ENCODE measurements around the gene MAMLD1.

Gene MAMLD1

DNA sequence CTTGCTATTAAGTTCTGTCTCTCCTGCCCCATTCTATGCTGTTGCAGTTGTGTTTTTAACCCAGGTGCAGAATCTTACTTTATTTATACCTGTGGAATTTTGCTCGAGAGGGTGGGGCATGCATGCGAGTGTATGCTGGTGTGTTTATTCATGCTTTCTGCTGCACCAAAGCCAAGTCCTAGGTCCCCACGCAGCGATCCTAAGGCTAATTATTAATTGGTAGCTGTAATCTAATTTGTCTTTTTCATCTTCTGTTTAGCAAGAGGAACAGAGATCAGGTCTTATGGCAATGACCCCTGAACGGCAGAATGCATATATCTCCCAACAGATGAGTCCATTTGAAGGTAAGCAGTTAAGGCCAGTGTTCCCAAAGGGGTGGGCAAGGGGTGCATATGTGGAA lies 146.6 kb downstream of the MAMLD1 start:
- H3K27ac ChIP-seq (ENCODE audit: extremely low read depth, low read depth, low read length) = no peak overlapping the region
- ChIA-PET CTCF (interaction anchor here (0.5 kb wide), 1 partner anchor 58 kb away, joined by 3 read pairs; no protein-coding TSS in a partner anchor), POLR2A (no interaction called here)
- no peaks in the 10 kb centered on the region for H3K9me3 ChIP-seq (ENCODE audit: control insufficient read depth, insufficient read depth, low read depth, low read length)
- TF ChIP-seq ZNF548 (tag by site-specific recombination; IDR thresholded peaks at IDR 0.05) = no peak
- no peak for TF ChIP-seq KLF1 (tag by site-specific recombination; IDR thresholded peaks at IDR 0.05)
- no peak for TF ChIP-seq ZNF354C (tag by site-specific recombination; IDR thresholded peaks at IDR 0.05; ENCODE audit: borderline replicate concordance, low read depth)
- no peak for TF ChIP-seq ZNF214 (tag by site-specific recombination; IDR thresholded peaks at IDR 0.05; ENCODE audit: borderline replicate concordance)
- no peak for TF ChIP-seq MYNN (tag by site-specific recombination; IDR thresholded peaks at IDR 0.05; ENCODE audit: borderline replicate concordance)
- no peak for TF ChIP-seq OSR2 (tag by site-specific recombination; IDR thresholded peaks at IDR 0.05)
- no peak for TF ChIP-seq ZNF558 (tag by site-specific recombination; IDR thresholded peaks at IDR 0.05)
- no peak for TF ChIP-seq ZBTB1 (tag by site-specific recombination; IDR thresholded peaks at IDR 0.05)
- TF ChIP-seq HOXA7 (CRISPR knock-in tag; IDR thresholded peaks at IDR 0.05; ENCODE audit: borderline replicate concordance) = no peak
- no peak for TF ChIP-seq SP7 (tag by site-specific recombination; IDR thresholded peaks at IDR 0.05)
- TF ChIP-seq, protein P1, sequence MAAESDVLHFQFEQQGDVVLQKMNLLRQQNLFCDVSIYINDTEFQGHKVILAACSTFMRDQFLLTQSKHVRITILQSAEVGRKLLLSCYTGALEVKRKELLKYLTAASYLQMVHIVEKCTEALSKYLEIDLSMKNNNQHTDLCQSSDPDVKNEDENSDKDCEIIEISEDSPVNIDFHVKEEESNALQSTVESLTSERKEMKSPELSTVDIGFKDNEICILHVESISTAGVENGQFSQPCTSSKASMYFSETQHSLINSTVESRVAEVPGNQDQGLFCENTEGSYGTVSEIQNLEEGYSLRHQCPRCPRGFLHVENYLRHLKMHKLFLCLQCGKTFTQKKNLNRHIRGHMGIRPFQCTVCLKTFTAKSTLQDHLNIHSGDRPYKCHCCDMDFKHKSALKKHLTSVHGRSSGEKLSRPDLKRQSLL (tag by site-specific recombination; IDR thresholded peaks at IDR 0.05) = no peak
- no peak overlapping the region for H3K4me3 ChIP-seq (ENCODE audit: low read depth, low read length)
- no peaks in the 10 kb centered on the region for H3K36me3 ChIP-seq (ENCODE audit: control insufficient read depth in 2 of 2, insufficient read depth in 1 of 2, low read length in 2 of 2)
- no peaks in the 10 kb centered on the region for H3K4me1 ChIP-seq (ENCODE audit: control insufficient read depth, insufficient read depth, low read length)

DNA sequence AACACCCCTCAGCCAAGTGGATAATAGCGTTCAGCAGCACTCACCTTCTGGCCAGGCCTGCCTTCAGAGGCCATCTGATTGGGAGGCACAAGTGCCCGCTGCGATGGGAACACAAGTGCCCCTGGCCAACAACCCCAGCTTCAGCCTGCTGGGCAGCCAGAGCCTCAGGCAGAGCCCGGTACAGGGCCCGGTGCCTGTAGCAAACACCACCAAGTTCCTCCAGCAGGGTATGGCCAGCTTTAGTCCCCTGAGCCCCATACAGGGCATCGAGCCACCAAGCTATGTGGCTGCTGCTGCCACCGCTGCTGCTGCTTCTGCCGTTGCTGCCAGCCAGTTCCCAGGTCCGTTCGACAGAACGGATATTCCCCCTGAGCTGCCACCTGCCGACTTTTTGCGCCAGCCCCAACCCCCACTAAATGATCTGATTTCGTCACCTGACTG lies 149.4 kb downstream of the MAMLD1 start:
- POLR2A ChIA-PET = no interaction called here
- Histone ChIP-seq H3K27ac (ENCODE audit: extremely low read depth, low read depth, low read length) (no peak overlapping the region), H3K9me3 (ENCODE audit: control insufficient read depth, insufficient read depth, low read depth, low read length) (no peaks in the 10 kb centered on the region), H3K4me1 (ENCODE audit: control insufficient read depth, insufficient read depth, low read length) (no peaks in the 10 kb centered on the region), H3K4me3 (ENCODE audit: low read depth, low read length) (no peak overlapping the region), H3K36me3 (ENCODE audit: control insufficient read depth in 2 of 2, insufficient read depth in 1 of 2, low read length in 2 of 2) (no peaks in the 10 kb centered on the region)
- CTCF ChIA-PET = no interaction called here
- TF ChIP-seq, protein P2, sequence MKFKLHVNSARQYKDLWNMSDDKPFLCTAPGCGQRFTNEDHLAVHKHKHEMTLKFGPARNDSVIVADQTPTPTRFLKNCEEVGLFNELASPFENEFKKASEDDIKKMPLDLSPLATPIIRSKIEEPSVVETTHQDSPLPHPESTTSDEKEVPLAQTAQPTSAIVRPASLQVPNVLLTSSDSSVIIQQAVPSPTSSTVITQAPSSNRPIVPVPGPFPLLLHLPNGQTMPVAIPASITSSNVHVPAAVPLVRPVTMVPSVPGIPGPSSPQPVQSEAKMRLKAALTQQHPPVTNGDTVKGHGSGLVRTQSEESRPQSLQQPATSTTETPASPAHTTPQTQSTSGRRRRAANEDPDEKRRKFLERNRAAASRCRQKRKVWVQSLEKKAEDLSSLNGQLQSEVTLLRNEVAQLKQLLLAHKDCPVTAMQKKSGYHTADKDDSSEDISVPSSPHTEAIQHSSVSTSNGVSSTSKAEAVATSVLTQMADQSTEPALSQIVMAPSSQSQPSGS (tag by site-specific recombination; IDR thresholded peaks at IDR 0.05; ENCODE audit: low read depth) = no peak
- TF ChIP-seq ZBTB8A (tag by site-specific recombination; IDR thresholded peaks at IDR 0.05) = no peak
- no peak for TF ChIP-seq ZNF677 (tag by site-specific recombination; IDR thresholded peaks at IDR 0.05)
- no peak for TF ChIP-seq MZF1 (tag by site-specific recombination; IDR thresholded peaks at IDR 0.05; ENCODE audit: borderline replicate concordance)
- no peak for TF ChIP-seq ZNF610 (tag by site-specific recombination; IDR thresholded peaks at IDR 0.05; ENCODE audit: borderline replicate concordance)
- TF ChIP-seq ZBTB1 (tag by site-specific recombination; IDR thresholded peaks at IDR 0.05) = no peak
- no peak for TF ChIP-seq ZNF274 (IDR thresholded peaks at IDR 0.05; ENCODE audit: low read length)
- no peak for TF ChIP-seq ZNF274 (tag by site-specific recombination; IDR thresholded peaks at IDR 0.05; ENCODE audit: borderline replicate concordance)
- no peak for TF ChIP-seq ZNF76 (tag by site-specific recombination; IDR thresholded peaks at IDR 0.05; ENCODE audit: borderline replicate concordance, low read depth)
- TF ChIP-seq ZNF324 (tag by site-specific recombination; IDR thresholded peaks at IDR 0.05) = no peak
- no peak for TF ChIP-seq RBAK (tag by site-specific recombination; IDR thresholded peaks at IDR 0.05)
- TF ChIP-seq ZNF48 (tag by site-specific recombination; IDR thresholded peaks at IDR 0.05) = no peak
- no peak for TF ChIP-seq KLF8 (tag by site-specific recombination; IDR thresholded peaks at IDR 0.05)
- no peak for TF ChIP-seq ZNF23 (tag by site-specific recombination; IDR thresholded peaks at IDR 0.05; ENCODE audit: borderline replicate concordance)
- TF ChIP-seq ZNF211 (tag by site-specific recombination; IDR thresholded peaks at IDR 0.05; ENCODE audit: low read depth) = no peak
- TF ChIP-seq SP3 (tag by site-specific recombination; IDR thresholded peaks at IDR 0.05) = no peak
- TF ChIP-seq, protein P3, sequence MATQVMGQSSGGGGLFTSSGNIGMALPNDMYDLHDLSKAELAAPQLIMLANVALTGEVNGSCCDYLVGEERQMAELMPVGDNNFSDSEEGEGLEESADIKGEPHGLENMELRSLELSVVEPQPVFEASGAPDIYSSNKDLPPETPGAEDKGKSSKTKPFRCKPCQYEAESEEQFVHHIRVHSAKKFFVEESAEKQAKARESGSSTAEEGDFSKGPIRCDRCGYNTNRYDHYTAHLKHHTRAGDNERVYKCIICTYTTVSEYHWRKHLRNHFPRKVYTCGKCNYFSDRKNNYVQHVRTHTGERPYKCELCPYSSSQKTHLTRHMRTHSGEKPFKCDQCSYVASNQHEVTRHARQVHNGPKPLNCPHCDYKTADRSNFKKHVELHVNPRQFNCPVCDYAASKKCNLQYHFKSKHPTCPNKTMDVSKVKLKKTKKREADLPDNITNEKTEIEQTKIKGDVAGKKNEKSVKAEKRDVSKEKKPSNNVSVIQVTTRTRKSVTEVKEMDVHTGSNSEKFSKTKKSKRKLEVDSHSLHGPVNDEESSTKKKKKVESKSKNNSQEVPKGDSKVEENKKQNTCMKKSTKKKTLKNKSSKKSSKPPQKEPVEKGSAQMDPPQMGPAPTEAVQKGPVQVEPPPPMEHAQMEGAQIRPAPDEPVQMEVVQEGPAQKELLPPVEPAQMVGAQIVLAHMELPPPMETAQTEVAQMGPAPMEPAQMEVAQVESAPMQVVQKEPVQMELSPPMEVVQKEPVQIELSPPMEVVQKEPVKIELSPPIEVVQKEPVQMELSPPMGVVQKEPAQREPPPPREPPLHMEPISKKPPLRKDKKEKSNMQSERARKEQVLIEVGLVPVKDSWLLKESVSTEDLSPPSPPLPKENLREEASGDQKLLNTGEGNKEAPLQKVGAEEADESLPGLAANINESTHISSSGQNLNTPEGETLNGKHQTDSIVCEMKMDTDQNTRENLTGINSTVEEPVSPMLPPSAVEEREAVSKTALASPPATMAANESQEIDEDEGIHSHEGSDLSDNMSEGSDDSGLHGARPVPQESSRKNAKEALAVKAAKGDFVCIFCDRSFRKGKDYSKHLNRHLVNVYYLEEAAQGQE (tag by site-specific recombination; IDR thresholded peaks at IDR 0.05) = no peak
- no peak for TF ChIP-seq ZNF433 (tag by site-specific recombination; IDR thresholded peaks at IDR 0.05; ENCODE audit: low read depth)
- TF ChIP-seq ZNF19 (tag by site-specific recombination; IDR thresholded peaks at IDR 0.05; ENCODE audit: low read depth) = no peak
- no peak for TF ChIP-seq ZNF660 (tag by site-specific recombination; IDR thresholded peaks at IDR 0.05)

Data from HEK293 (cell line).